Activated CD8-positive, alpha-beta T cell treated with anti-CD3 and anti-CD28 coated beads, Interleukin-2, amount 10 ng/mL, durations not matched to agents 7 days and 5 days (primary cell): Measurements from ENCODE around the gene CDH4. TPM values are rescaled to one million over a fixed set of nuclear protein-coding genes. Genes with fewer than 3 reads are reported as not detected.

ENCODE experiments used
- ATAC-seq: fragments of 150-1000 bp; cut with Tn5 transposase; one replicate; pipeline ENCODE4 v1.10.0; 2021; ENCODE audit warnings: moderate library complexity
- CTCF ChIA-PET: fragments of 350-600 bp; sonication (Branson Sonifier 250); formaldehyde crosslinking; loops from one replicate; lab custom pipeline; 2021; ENCODE audit warnings: antibody characterized with exemption; lab: Charles Lee
- POLR2A ChIA-PET: fragments of 350-600 bp; sonication (Branson Sonifier 250); formaldehyde crosslinking; loops from one replicate; lab custom pipeline; 2021; ENCODE audit warnings: antibody characterized with exemption; lab: Charles Lee
- DNase-seq: peaks from one replicate; pipeline ENCODE4 v3.0.0-alpha.2; 2020
- H3K27ac Mint-ChIP-seq: one replicate; pipeline ENCODE4 v1.8.0; 2021; ENCODE audit warnings: mild to moderate bottlenecking, mixed read lengths
- H3K27me3 Mint-ChIP-seq: one replicate; pipeline ENCODE4 v1.8.0; 2021; ENCODE audit warnings: low read depth, mixed read lengths
- H3K36me3 Mint-ChIP-seq: one replicate; pipeline ENCODE4 v1.8.0; 2021; ENCODE audit warnings: low read depth, mixed read lengths
- H3K4me1 Mint-ChIP-seq: one replicate; pipeline ENCODE4 v1.8.0; 2021; ENCODE audit warnings: low read depth, mixed read lengths
- H3K4me3 Mint-ChIP-seq: one replicate; pipeline ENCODE4 v1.8.0; 2021; ENCODE audit warnings: mild to moderate bottlenecking, mixed read lengths
- H3K9me3 Mint-ChIP-seq: one replicate; pipeline ENCODE4 v1.8.0; 2022; ENCODE audit warnings: mixed read lengths; ENCODE audit not compliant: insufficient read depth
- total RNA-seq, 2 experiments: library from RNA; stranded (reverse); gene quantifications; one replicate each; pipeline ENCODE4 v1.2.3, GENCODE V29; 2021

Gene CDH4
- total RNA-seq, 2 experiments from 2014 or later, result 0.05 to 0.13 TPM

DNA sequence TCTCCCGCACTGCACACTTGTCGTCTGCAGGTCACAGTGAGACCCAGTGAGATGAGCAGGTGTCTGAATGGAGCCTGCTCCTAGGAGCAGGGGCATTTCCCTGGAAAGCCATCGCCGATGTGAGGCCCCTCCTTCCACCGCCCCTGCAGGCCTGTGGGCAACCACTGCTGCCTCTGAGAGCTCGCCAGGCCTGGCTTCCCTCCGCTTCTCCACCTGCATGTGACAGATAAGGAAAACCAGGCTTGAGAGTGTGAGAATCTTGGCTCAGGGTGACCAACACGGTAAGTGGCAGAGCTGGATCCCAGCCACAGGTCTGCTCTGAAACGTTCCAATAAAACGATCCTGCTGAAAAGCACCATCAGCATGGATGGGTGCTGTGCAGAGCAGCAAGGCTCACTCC, 332.8 kb downstream of the CDH4 start:
- Mint-ChIP-seq H3K27ac (no peak overlapping the region), H3K9me3 (no peaks in the 10 kb centered on the region), H3K4me1 (no peaks in the 10 kb centered on the region), H3K36me3 (no peaks in the 10 kb centered on the region), H3K27me3 (no peaks in the 10 kb centered on the region), H3K4me3 (no peak overlapping the region)
- ATAC-seq (no peak), DNase-seq (no peak)
- ChIA-PET CTCF (no interaction called here), POLR2A (no interaction called here)

DNA sequence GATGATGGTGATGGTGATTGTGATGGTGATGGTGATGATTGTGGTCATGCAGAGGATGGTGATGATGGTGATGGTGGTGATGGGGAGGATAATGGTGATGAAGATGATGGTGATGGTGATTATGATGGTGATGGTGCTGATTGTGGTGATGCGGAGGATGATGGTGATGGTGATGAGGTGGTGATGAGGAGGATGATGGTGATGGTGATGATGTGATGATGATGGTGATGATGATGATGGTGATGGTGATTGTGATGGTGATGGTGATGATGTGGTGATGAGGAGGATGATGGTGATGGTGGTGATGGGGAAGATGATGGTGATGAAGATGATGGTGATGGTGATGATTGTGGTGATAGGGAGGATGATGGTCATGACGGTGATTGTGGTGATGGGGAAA, 333.7 kb downstream of the CDH4 start:
- Mint-ChIP-seq H3K9me3 (no peaks in the 10 kb centered on the region), H3K4me1 (no peaks in the 10 kb centered on the region), H3K27ac (no peak overlapping the region), H3K4me3 (no peak overlapping the region), H3K27me3 (no peaks in the 10 kb centered on the region), H3K36me3 (no peaks in the 10 kb centered on the region)
- ChIA-PET CTCF (no interaction called here), POLR2A (no interaction called here)
- no peak for ATAC-seq
- DNase-seq, result no peak

DNA sequence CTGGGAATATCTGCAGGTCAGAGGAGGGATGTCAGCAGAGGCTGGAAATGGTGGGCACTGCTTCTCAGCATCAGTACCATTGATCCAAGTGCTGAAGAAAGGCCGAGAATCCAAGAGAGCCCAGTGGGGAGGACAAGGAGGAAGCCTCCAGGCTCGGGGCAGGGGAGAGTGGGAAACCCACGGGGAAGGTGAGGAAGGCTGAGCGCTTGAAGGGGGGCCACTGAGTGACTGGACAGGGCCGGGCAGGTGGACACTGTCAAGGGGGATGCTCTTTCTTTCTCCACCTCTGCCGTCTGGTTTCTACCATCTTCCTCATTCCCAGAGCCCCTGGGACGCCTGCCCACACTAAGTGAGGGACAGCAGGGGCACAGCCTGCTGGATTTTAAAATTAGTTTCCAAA, 335.0 kb downstream of the CDH4 start:
- no peaks in the 10 kb centered on the region for H3K27me3 Mint-ChIP-seq

DNA sequence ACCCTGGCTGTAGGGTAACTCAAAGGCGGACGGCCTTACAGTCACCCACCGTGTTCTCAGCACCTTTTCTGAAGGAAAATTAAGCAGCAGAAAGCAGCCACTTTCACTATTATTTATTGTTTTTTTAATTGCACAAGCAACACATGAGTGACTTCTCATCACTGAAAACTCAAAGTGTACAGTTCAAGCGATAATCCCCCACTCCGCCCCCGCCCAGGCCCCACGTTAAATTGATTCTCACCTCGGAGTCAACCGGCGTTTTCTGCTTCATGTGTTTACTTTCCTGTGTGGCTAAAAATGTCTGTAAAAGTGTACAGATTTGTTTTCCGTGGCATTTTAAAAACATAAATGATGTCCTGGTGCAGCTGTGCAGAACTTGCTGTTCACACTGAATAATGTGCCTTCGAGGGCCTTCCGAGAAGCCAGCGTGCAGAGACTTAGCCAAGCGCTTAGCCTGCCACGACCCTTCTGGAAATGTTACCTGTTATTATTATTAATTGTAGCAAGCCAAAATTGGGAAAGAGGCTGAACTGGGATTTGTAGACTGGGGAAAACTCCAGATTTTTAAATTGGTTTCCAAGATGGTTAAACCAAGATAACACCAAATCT, 335.7 kb downstream of the CDH4 start:
- Mint-ChIP-seq H3K4me1 (no peaks in the 10 kb centered on the region), H3K4me3 (no peak overlapping the region), H3K36me3 (no peaks in the 10 kb centered on the region), H3K27ac (no peak overlapping the region), H3K9me3 (peaks cover 5% of the 10 kb centered on the region), H3K27me3 (no peaks in the 10 kb centered on the region)
- CTCF ChIA-PET, result no interaction called here
- POLR2A ChIA-PET, result no interaction called here
- DNase-seq (no peak), ATAC-seq (no peak)

More for the DNA sequence above, 335.0 kb downstream of the CDH4 start:
- ATAC-seq, result no peak
- H3K4me3 Mint-ChIP-seq, result no peak overlapping the region
- H3K4me1 Mint-ChIP-seq, result no peaks in the 10 kb centered on the region
- H3K9me3 Mint-ChIP-seq, result peaks cover 5% of the 10 kb centered on the region
- no peaks in the 10 kb centered on the region for H3K36me3 Mint-ChIP-seq
- H3K27ac Mint-ChIP-seq, result no peak overlapping the region
- POLR2A ChIA-PET, result no interaction called here
- CTCF ChIA-PET, result no interaction called here
- DNase-seq, result no peak

DNA sequence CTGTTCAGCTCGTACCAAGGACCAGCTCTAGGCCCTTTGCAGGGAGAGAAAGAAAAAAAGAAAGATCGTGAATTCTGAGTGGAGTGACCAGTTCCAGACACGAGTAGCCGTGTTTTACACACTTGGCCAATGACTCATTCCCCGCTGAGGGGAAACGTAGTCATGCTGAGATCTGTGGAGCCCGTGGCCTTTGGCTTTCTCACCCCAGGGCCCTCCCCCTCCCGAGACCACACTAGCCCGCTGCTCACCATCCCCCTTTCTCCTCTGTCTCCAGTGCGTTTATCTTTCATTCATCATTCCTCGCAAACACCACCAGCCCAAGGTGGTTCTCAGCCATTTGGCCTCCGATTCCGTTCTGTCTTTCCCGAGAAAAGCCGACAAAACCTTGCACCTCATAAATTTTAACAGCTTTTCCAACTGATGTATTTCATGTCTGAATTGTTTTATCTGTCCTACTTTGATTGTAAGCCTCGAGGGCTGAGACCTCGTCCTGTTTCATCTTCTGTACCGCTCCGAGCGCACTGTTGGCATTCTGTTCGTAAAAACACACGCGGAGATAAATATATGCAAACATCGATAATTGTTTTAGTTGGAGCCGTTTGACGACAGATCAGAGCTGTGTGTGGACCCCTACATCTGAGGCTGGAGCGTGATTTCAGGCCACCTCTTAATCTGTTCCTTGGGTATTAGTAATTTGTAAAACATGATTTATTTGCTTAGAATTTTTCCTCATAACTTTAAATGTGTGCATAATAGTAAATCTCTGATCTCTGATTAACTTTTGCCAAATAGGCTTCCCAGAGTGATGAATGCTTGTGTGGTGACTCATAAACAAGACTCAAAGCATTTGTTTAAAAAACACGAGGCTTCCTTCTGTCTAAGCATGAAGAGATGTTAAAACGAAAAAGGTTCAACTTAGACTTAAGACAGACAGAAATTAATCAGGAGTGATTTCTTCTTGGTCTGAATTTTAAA, 336.6 kb downstream of the CDH4 start:
- H3K4me3 Mint-ChIP-seq, result no peak overlapping the region
- no peaks in the 10 kb centered on the region for H3K36me3 Mint-ChIP-seq
- no peaks in the 10 kb centered on the region for H3K27me3 Mint-ChIP-seq
- DNase-seq, result no peak
- H3K4me1 Mint-ChIP-seq, result no peaks in the 10 kb centered on the region
- ChIA-PET CTCF (no interaction called here), POLR2A (no interaction called here)
- peaks cover 5% of the 10 kb centered on the region for H3K9me3 Mint-ChIP-seq
- no peak overlapping the region for H3K27ac Mint-ChIP-seq
- no peak for ATAC-seq

DNA sequence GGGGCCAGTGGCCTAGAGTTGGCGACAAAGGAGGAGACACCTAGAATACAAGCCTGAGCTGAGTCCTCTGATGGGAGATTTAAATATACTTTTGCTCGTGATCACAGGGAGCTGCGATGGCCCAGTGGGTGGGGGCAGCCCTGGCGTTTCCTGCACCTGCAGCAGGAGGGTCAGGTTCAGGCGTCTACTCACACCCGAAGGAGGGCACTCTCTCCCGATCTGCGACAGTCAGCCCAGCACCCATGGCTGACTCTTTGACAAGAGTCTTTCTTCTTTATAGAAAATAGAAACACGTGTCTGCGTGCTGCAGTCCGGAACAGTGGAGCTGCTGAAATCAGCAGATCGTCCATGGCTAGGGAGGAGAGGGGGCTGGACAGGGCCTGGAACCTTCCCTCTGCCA, 338.2 kb downstream of the CDH4 start:
- ChIA-PET CTCF (no interaction called here), POLR2A (interaction anchor here (0.6 kb wide), 1 partner anchor 204 kb away, joined by 4 read pairs; no protein-coding TSS in a partner anchor)
- Mint-ChIP-seq H3K27ac (no peak overlapping the region), H3K4me3 (no peak overlapping the region), H3K9me3 (peaks cover 5% of the 10 kb centered on the region), H3K36me3 (no peaks in the 10 kb centered on the region), H3K27me3 (no peaks in the 10 kb centered on the region), H3K4me1 (no peaks in the 10 kb centered on the region)
- DNase-seq (no peak), ATAC-seq (no peak)

DNA sequence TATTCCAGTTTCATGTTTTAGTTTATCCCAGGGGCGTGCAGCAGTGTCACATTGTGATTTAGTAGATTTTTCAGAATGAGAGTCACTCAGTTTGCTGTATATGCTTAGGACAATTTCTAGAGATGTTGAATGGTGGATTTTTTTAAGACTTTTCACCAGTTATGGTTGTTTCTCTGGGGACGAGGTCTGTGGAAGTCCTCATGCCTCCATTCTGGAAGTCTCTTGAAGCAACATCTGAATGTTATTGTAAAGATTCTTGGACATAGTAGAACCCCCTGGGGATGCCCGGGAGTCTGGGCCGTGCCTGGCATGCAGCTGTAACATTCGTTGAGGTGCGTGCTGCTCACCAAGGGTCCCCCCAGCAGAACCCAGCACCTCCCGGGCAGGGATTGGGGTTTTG, 341.5 kb downstream of the CDH4 start:
- Mint-ChIP-seq H3K36me3 (no peaks in the 10 kb centered on the region), H3K4me3 (no peak overlapping the region), H3K27ac (no peak overlapping the region), H3K27me3 (no peaks in the 10 kb centered on the region), H3K9me3 (peaks cover 5% of the 10 kb centered on the region), H3K4me1 (no peaks in the 10 kb centered on the region)
- ChIA-PET CTCF (no interaction called here), POLR2A (no interaction called here)
- no peak for DNase-seq
- ATAC-seq, result no peak

DNA sequence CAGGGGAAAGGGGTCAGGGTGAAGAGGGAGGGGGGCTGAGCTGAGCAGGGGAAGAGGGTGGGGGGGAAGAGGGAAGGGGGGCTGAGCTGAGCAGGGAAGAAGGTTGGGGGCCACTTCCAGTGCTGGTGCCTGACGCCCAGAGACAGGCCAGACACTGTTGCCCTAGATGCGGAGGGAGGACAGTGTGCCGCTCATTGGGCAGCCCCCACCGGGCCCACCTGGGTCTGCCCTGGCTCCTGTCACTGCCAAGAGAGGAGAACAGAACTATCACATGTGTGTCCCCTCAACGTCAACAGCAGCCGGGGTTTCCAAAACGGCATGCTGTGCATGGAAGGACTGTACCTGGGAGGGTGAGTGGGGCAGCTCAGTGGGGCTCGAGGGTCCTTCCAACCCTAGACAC, 342.1 kb downstream of the CDH4 start:
- no peak for DNase-seq
- no peaks in the 10 kb centered on the region for H3K27me3 Mint-ChIP-seq

DNA sequence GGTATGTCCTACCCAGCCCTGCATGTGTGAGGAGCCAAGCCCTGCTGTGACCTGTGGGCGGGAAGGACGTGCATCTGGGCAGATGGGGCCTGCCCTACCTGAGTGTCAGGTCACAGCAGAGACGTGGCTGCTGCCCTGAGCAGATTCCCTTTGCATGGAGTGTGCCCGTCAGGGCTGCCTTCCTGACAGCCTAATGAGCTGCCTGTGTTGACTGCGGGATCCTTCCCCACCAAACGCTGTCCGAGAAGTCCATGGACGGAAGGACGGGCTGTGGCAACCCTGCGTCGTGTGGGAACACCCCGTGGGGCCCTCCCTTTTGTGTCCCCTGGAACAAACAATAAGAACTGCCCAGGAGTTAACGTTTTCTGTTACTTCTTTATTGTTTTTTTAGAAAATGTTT, 343.2 kb downstream of the CDH4 start:
- ChIA-PET CTCF (no interaction called here), POLR2A (no interaction called here)
- Mint-ChIP-seq H3K4me1 (no peaks in the 10 kb centered on the region), H3K27ac (no peak overlapping the region), H3K36me3 (no peaks in the 10 kb centered on the region), H3K27me3 (no peaks in the 10 kb centered on the region), H3K4me3 (no peak overlapping the region), H3K9me3 (peaks cover 5% of the 10 kb centered on the region)
- no peak for DNase-seq
- no peak for ATAC-seq

More for the DNA sequence above, 342.1 kb downstream of the CDH4 start:
- ChIA-PET CTCF (no interaction called here), POLR2A (no interaction called here)
- ATAC-seq, result no peak
- Mint-ChIP-seq H3K27ac (no peak overlapping the region), H3K4me1 (no peaks in the 10 kb centered on the region), H3K4me3 (no peak overlapping the region), H3K9me3 (peaks cover 5% of the 10 kb centered on the region), H3K36me3 (no peaks in the 10 kb centered on the region)

DNA sequence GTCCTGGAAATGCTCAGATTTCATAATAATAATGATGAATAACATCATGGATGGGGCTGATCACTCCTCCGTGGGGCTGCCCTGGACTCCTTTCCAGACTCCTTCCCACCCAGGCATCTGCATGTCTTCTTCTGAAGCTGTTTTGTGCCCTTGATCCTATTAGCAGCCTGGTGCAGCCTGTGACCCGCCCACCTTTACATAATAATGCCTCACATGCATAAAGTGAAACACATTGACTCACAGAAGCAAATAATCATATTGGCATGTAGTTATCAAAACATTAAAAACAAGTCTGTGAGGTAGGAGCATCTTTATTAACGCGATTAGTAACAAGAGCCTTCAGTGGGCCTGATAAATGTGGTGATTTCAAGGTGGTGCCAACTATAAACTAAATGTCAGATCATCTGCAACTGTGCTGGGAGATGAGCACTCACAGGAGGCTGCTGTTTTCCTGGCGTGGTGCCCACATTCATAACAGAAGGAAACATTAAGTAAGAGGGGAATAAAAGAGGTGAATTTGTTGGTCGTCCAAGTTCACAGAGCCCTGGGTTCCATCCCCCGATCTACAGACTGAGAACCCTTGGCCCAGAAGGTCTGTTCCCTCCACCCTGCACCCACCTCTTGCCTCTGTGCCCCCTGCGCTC, 344.7 kb downstream of the CDH4 start:
- no peak overlapping the region for H3K27ac Mint-ChIP-seq
- no peaks in the 10 kb centered on the region for H3K9me3 Mint-ChIP-seq
- no peaks in the 10 kb centered on the region for H3K27me3 Mint-ChIP-seq
- ChIA-PET POLR2A (no interaction called here), CTCF (no interaction called here)
- no peaks in the 10 kb centered on the region for H3K36me3 Mint-ChIP-seq
- no peak overlapping the region for H3K4me3 Mint-ChIP-seq
- ATAC-seq (no peak), DNase-seq (no peak)
- no peaks in the 10 kb centered on the region for H3K4me1 Mint-ChIP-seq

DNA sequence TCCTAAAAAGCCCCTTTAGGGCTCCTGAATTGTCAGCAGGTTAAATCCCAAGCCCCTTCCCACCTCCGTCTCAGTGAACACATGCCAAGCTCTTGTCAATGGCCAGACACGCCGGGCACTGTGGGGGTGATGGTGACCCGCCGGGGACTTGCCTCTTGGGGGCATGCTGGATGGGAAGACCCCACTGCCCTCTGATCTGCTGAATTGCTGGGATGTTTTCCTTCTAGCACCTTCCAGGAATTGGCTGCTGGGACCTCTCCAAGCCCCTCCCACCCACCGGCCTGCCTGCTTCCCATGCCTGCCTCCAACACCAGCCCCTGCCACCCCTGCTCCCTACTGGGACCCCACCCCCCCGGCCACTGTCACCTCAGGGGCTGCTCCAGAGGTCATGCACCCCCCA, 345.9 kb downstream of the CDH4 start:
- Mint-ChIP-seq H3K27ac (no peak overlapping the region), H3K4me3 (no peak overlapping the region), H3K36me3 (no peaks in the 10 kb centered on the region), H3K9me3 (peaks cover 3% of the 10 kb centered on the region), H3K27me3 (no peaks in the 10 kb centered on the region), H3K4me1 (no peaks in the 10 kb centered on the region)
- CTCF ChIA-PET, result no interaction called here
- POLR2A ChIA-PET, result no interaction called here
- DNase-seq, result no peak
- no peak for ATAC-seq

DNA sequence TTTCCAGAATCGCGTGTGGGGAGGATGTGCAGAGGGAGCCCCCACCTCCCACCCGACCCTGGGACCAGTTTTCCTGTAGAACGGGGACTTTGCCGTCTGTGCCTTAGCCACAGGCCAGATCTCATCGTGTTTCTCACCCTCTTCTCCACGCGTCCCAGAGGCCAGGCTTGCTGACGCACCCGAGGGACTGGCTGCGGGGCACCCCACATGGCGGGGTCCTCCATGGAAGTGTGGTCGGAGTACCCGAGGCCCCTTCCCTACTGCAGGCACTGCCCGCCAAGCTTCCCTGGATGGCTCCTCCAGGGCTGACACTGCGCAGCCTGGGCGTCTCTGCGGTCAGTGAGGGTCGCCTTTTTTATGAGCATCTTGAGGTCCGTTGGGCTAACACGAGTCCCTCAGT, 346.5 kb downstream of the CDH4 start:
- ATAC-seq, result no peak
- DNase-seq, result no peak
- CTCF ChIA-PET, result no interaction called here
- Mint-ChIP-seq H3K27ac (no peak overlapping the region), H3K4me3 (no peak overlapping the region), H3K9me3 (peaks cover 5% of the 10 kb centered on the region), H3K36me3 (no peaks in the 10 kb centered on the region), H3K4me1 (no peaks in the 10 kb centered on the region), H3K27me3 (no peaks in the 10 kb centered on the region)
- POLR2A ChIA-PET, result no interaction called here
